ENCODE measurements around the gene ZC3H8. TPM values are rescaled to one million over a fixed set of nuclear protein-coding genes. Genes with fewer than 3 reads are reported as not detected.

ZC3H8 gene
- total RNA-seq, 1 donor from 2014 or later: 3.7 TPM

DNA sequence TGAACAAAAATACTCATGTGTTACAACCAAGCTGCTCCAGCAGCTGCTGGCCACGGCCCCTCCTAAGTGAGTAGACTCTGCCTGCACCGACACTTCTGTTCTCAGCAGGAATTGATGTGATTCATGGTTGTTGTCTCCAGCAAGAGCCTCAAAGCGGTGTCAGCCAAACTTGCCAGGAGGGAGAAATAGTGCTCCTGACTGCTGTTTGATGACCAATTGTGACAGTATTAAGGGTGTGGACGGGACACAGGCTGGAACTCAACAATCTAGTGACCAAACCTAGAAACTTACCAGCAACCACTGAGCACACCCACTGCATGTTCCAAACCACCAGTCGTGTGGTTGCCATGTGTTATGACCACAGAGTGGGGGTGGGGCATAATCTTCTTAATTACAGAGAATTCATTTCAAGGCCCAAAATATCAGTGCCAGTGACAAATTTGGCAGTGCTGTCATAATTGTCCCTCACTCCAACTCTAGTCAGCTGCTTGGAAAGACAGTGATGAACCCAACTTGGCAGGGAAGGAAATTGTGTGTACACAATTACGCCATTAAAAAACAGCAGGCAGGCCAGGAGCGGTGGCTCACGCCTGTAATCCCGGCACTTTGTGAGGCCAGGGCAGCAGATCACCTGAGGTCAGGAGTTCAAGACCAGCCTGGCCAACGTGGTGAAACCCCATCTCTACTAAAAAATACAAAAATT is 86.3 kb downstream of the ZC3H8 start:
- no peak overlapping the region for H3K4me3 ChIP-seq (ENCODE audit: low read depth, low read length)
- TF ChIP-seq, protein P1, sequence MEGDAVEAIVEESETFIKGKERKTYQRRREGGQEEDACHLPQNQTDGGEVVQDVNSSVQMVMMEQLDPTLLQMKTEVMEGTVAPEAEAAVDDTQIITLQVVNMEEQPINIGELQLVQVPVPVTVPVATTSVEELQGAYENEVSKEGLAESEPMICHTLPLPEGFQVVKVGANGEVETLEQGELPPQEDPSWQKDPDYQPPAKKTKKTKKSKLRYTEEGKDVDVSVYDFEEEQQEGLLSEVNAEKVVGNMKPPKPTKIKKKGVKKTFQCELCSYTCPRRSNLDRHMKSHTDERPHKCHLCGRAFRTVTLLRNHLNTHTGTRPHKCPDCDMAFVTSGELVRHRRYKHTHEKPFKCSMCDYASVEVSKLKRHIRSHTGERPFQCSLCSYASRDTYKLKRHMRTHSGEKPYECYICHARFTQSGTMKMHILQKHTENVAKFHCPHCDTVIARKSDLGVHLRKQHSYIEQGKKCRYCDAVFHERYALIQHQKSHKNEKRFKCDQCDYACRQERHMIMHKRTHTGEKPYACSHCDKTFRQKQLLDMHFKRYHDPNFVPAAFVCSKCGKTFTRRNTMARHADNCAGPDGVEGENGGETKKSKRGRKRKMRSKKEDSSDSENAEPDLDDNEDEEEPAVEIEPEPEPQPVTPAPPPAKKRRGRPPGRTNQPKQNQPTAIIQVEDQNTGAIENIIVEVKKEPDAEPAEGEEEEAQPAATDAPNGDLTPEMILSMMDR (conservative IDR thresholded peaks at IDR 0.05; ENCODE audit: low read depth, low read length): no peak
- no peak for DNase-seq (ENCODE audit: low read depth)

DNA sequence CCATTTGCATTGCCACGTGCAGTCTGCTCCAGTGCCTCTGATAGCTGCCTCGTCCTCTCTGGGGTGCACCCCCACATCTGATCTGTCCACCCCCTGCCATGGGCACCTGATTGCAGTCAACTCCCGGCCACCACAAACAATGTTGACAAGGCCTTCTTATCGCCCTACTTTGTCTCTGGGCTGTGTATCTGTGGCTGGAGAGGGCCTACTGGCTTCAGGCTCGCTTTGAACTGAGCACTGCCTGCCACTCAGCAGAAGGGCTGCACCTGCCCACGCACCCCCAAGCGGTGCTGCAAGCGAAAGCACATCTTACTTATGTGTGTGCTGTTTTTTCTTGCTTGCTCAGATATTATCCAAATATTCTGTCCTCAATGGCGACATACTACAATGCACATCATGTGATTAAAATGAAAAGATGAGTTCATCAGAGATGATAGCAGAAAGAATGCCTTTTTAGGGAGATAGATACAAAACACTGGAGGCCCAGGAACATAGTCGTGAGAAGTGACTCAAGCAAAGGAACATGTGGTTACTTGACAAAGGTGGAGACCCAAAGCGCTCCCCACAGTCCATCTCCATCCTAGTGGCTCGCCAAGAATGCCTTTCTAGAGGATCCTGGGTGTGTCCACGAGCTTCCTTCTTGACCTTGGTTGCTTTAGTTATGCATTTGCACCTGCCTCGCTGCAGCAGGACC is 87.9 kb downstream of the ZC3H8 start:
- TF ChIP-seq, protein P1 (conservative IDR thresholded peaks at IDR 0.05; ENCODE audit: low read depth, low read length): no peak
- no peak overlapping the region for H3K4me3 ChIP-seq (ENCODE audit: low read depth, low read length)
- DNase-seq (ENCODE audit: low read depth): no peak

DNA sequence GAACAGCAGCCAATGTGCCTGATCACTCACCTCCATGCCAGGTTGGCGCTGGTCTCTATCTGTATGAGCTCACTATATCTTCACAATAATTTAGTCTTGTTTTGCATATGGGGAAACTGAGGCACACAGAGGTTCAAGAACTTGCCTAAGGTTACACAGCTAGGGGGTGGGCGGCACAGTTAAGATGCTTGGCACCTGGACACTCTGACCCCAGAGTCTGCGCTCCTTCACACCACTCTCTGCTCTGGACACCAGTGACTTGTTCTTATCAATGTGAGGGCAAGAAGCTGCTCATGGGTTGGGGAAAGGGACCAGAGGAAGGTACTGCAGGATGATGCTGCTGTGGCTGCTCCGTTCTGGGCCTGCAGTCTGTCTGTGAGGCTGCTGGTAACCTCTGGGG is 89.5 kb downstream of the ZC3H8 start:
- H3K4me3 ChIP-seq (ENCODE audit: low read depth, low read length): no peak overlapping the region
- DNase-seq (ENCODE audit: low read depth): no peak
- TF ChIP-seq, protein P1 (conservative IDR thresholded peaks at IDR 0.05; ENCODE audit: low read depth, low read length): no peak

DNA sequence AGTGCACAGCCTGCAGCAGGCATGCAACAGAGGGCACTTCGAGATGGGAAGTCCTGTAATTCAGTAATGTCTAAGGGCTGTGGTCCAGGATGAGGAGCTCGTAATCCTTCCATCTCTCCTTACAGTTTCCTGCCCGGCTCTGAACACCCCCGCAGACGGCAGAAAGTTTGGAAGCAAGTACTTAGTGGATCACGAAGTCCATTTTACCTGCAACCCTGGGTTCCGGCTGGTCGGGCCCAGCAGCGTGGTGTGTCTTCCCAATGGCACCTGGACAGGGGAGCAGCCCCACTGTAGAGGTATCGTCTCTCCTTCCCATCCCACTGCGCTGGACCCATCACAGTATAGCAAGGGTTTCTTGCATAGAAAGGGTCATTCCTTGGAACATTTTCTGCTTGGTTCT is 90.0 kb downstream of the ZC3H8 start:
- DNase-seq (ENCODE audit: low read depth): no peak
- no peak overlapping the region for H3K4me3 ChIP-seq (ENCODE audit: low read depth, low read length)
- TF ChIP-seq, protein P1 (conservative IDR thresholded peaks at IDR 0.05; ENCODE audit: low read depth, low read length): no peak

DNA sequence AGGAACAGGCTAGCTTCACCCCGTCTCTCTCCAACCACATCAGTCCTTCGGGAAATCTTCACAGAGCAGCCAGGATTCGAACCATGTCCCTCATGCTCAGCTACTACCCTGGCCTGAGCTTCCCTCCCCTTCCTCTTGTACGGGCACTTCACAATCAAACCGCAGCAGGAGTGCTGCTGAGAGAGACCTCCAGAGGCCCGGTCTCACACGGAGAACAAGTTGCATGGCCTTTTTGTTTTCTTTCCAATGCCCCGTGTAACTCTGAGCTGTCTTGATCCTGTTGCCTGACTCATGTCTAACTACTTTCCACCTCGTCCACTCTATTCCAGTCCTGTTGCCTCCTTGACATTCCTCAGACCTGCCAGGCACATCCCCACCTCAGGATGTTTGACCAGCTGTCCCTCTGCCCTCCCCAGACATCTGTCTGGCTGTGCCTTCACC is 91.3 kb downstream of the ZC3H8 start:
- no peak overlapping the region for H3K4me3 ChIP-seq (ENCODE audit: low read depth, low read length)
- no peak for DNase-seq (ENCODE audit: low read depth)
- TF ChIP-seq, protein P1 (conservative IDR thresholded peaks at IDR 0.05; ENCODE audit: low read depth, low read length): no peak

DNA sequence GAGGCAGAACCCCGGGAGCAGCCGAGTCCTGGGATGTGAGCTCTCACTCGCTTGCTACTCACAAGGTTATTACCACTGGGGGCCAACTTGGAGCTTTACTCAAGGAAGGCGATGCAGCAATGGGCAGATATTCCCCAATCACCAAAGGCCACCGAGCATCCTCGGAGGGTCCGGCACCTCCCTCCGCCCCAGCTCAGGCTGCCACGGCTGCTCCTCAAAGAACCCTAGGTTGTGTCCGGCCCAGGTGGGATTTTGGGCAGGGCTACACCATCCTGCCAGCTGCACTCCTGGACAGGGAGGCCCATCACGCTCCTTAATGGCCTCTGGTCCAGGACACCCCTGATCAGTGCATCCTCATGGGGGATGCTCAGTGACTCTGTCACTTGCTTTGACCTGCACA is 91.9 kb downstream of the ZC3H8 start:
- DNase-seq (ENCODE audit: low read depth): no peak
- TF ChIP-seq, protein P1 (conservative IDR thresholded peaks at IDR 0.05; ENCODE audit: low read depth, low read length): no peak
- no peak overlapping the region for H3K4me3 ChIP-seq (ENCODE audit: low read depth, low read length)

Measured in epithelial cell of proximal tubule (primary cell).